OCI-M2 (cell line): ENCODE results near the gene EXT2.

Experiments used
- DNase-seq: peaks from one replicate; lab custom pipeline; 2025; ENCODE audit not compliant: unreplicated experiment; lab: John Stamatoyannopoulos, UW

Gene EXT2

DNA sequence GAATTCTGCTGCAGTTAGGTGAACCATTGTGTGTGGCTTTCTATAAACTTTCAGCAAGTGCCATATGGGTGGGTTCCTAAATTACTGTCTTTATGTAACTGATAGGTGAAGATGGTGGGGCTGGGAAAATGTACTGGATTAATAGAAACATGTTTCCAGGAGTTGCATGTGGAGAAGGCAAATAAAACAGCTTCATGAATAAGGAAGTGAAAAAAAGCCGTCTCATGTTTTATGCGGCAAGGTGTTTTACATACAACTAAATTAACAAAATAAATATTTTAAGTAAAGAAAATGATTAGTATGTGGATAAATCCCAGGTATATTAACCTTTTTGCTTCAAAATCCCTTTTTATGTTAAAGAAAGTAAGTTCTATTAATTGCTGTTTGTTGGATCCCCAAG is 67.2 kb downstream of the EXT2 start:
- DNase-seq, result no peak

- DNase-seq, result no peak
These were observed 70.0 kb downstream of the EXT2 start for GRCh38 chr11:44165432-44165831.

- no peak for DNase-seq
These were observed 71.6 kb downstream of the EXT2 start for GRCh38 chr11:44167046-44167445.

GRCh38 chr11:44171518-44171917 is 76.0 kb downstream of the EXT2 start:
- no peak for DNase-seq

DNA sequence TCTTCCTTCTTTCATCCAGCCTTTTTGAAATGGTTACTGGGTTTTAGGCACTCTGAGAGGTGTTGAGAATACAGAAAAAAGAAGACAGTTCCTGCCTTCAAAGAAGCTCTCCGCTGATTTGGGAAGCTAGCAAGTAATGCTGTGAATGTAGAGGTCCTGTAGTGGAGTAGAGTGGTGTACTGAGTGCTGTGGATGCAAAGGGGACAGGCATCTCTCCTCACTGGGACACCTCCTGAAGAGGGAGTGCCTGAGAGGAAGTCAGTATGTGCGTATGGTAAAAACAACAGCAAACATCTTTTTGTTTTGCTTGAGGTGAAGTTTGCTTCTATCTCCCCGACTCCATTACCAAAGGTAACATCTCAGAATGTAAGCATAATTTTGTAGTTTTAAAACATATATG is 77.5 kb downstream of the EXT2 start:
- DNase-seq, result no peak

DNA sequence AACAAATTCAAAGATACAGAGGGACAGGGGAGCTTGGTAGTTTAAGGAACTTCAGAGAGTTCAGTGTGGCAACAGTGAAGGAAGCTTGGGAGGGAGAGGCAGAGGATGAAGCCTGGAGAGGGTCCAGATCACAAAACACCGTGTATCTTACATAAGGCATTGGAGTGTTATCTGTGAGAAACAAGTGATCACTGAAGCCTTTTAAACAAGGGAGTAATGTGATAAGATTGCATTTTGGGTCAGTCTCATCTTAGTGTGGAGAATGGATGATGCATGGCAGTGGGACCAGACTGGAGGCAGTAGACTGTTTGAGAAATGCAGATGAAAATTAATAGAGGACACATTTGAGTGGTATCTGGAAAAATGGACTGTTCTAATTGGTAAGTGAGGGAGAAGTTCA is 79.4 kb downstream of the EXT2 start:
- no peak for DNase-seq

- no peak for DNase-seq
These were observed 81.2 kb downstream of the EXT2 start for GRCh38 chr11:44176546-44177213.

DNA sequence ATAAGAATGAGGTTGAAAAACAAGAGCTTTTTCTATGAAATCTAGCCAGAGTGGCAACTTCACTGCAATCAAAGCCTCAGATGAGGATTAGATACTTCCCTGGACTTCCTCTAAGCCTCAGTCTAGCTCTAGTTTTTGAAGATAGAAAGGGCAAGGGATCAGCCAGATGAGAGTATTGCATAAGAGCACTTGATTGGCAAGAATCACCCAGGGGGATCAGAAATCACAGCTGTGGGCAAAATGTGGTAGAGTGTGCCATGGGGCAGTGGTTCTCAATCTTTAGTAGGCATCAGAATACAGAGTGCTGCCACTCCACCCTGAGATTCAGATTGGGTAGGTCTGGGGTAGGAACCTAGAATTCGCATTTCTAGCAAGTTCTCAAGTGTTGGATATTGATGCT is 82.4 kb downstream of the EXT2 start:
- DNase-seq, result no peak

DNA sequence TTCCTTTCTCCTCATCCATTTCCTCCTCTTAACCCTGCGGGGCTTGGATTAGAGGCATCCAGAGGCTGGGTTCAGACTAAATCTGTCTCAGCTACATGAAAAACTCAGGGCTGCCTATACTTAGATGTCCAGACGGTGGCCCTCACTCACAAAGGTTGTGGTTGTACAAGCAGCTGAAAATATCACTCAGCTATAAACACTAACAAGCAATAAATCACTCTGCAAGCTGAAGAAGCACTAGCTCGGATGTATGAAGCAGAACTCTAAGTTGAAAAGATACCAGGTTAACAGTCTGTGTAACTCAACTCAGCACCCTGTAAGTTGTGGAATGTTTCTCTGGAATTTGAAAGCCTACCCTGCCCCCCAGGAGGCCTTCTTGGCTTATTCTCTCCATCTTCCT is 82.9 kb downstream of the EXT2 start:
- no peak for DNase-seq

DNA sequence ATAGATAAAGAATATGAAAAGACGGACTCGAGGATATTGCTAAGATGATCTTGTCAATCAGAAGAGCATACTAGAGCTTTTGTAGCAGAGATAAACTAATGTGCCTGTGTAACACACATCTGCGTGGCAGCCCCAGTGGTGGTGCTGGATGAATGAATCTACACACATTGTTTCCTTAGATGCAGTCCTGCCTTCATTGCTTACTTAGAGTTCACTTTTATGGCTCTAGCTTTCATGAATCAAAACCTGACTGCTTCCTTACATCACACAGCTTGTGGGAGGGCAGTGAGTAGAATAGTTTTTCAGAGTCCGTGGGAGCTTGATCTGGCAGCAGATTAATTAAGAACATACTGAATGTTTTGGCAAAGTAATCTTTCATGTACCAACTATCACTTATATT is 83.7 kb downstream of the EXT2 start:
- DNase-seq, result no peak

GRCh38 chr11:44180107-44180506 is 84.6 kb downstream of the EXT2 start:
- no peak for DNase-seq

GRCh38 chr11:44185522-44185921 is 90.0 kb downstream of the EXT2 start:
- no peak for DNase-seq

GRCh38 chr11:44186321-44186930 is 90.9 kb downstream of the EXT2 start:
- no peak for DNase-seq

- DNase-seq, result no peak
These were observed 93.2 kb downstream of the EXT2 start for GRCh38 chr11:44188643-44189042.

DNA sequence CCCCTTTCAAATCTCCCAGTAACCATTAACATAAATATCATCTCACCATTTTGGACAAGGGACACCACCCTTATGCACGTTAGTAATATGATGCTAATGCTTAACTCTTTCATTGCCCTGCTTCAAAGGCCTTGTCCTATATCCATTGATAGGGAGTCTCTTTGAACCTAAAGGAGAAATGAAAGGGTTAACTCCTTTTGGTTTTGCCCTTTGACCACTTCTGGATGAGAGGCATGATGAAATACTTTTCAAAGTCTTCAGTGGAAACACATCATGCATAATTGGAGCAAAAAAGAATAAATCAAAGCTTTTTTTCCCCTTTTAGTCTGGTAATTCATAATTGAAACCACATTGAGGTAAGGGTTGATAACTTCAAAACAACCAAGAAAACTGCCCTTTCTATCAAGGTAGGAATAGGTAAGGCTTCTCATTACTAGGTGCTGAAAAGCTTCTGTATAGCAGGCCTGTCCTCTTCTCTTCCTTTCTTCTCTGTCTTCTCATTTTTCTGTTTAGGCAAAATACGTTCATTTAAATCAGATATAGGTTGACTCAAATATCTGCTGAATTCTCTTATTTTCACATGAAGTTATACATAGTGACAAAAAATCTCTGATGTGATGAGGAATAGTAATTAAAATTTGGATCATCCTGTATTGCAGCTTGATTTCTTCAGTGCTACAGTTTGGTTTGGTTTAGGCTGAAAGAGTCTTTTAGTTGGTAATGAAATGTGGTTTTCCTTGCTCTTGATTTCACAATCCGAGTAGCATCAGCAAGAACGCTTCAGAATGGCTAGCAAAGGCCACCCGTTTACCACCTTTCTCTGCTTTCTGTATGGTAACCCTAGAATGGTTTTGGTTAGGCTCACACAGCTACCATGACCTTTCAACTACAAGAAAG is 94.8 kb downstream of the EXT2 start:
- DNase-seq, result no peak

GRCh38 chr11:44190883-44191230 is 95.4 kb downstream of the EXT2 start:
- DNase-seq, result no peak

GRCh38 chr11:44191322-44192016 is 96.0 kb downstream of the EXT2 start:
- no peak for DNase-seq

DNA sequence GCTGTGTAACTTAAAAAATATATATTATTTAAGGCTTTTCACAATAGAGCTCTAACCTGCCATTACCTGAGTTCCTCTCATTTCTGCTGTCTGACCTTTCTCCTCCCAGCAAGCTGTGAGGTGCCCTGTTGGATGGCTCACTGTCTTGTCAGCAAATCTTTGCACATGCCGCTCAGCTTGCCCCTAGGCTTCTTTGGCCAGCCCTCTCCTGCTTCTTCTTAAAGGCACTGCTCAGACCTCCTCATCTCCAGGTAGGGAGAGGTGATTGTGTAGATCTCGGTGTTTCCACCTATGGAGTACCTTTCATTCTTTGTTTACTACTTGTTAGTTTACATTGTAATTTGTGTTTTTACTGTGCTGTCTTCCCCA is 96.5 kb downstream of the EXT2 start:
- DNase-seq, result no peak

- DNase-seq, result no peak
These were observed 97.1 kb downstream of the EXT2 start for GRCh38 chr11:44192462-44193100.

DNA sequence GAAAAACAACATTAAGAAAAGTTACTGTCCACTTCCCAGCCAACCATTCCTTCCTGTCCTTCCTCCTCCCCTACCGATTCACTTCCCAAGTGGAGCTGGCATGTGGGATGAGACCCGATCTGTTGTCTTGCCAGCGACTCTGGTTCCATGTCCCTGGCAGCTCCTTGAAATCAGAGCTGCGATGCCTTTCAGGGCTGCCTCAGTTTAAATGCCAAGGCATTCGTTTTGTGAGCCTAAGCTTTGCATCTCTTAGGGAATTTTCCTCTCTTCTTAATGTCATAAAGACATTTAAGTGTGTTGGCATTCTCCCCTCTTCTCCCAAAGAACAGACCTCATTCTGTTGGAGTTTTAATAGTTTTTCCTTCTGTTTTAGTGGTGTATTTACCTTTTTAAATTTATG is 98.4 kb downstream of the EXT2 start:
- DNase-seq, result no peak

GRCh38 chr11:44198146-44198724 is 102.8 kb downstream of the EXT2 start:
- DNase-seq, result no peak
